ENCODE data around the gene PTK6. TPM values are rescaled to one million over a fixed set of nuclear protein-coding genes. Genes with fewer than 3 reads are reported as not detected.

PTK6 gene
- total RNA-seq, 1 donor from 2014 or later = 0.13 TPM

DNA sequence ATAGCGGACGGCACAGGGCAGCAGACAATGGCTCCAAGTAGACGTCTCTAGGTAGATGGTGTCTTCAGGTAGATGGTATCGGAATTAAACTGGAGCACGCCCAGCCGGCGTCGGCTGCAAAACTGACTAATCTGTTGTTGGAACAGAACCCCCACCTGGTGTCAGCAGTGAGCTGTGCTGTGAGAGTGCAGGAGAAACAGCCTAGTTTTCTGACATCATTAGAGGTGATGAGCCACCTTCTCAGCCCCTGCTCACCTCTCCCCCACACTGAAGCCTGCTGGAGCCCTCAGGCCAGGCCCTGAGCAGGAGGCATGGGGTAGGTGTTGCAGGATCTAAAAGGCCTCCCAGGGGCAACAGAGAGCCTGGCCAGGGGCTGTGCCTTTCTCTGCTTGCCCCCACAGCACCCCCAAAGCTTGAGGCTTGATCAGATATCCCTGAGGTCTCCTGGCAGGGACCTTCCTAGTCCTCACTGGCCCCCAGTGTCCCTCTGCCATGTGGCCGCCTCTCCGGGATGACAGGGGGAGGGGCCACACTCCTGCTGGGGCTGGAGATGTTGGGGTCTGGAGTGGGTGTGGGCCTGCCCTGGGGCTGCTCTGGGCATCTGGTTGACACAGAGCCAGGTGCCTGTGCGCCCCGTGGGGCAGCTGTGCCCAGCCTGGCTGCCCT lies 43.8 kb upstream of the PTK6 start:
- peak; percentile 46 for TF ChIP-seq CTCF (IDR thresholded peaks at IDR 0.05)
- Mint-ChIP-seq H3K27ac (ENCODE audit: unreplicated experiment) (no peak overlapping the region), H3K4me1 (ENCODE audit: unreplicated experiment) (peaks cover 9% of the 10 kb centered on the region), H3K27me3 (ENCODE audit: unreplicated experiment) (no peaks in the 10 kb centered on the region), H3K9me3 (ENCODE audit: unreplicated experiment) (no peaks in the 10 kb centered on the region), H3K36me3 (ENCODE audit: unreplicated experiment) (no peaks in the 10 kb centered on the region), H3K4me3 (ENCODE audit: unreplicated experiment) (no peak overlapping the region)
- DNase-seq (ENCODE audit: extremely low spot score, unreplicated experiment) = no peak

DNA sequence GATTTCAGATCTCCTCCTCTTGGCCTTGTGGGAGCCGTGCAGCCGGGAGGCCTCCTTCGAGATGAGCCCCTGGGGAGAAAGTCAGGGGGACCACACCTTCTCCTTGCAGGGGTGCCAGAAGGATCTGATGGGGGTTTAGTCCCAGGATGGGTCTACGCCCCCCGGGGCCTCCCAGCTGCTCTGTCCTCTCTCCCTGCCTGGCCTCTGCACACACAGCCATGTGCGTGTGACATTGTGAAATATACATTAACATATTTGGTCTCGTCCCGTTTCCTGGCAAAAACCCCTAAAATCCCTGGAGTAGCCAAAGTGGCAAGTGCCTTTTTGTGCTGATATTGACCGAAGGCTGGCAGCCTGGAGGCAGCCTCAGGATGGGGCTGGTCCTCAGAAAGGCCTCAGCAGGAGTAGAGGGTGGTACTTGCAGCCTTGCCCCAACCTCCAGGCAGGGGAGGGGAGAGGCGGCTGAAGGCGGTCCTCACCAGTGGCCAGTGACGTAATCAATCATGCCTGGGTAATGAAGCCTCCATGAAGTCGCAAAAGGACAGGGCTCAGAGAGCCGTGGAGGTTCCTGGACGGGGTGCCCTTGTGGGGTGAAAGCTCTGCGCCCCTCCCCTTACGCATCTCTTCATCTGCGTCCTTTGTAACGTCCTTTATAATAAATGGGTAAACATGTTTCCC lies 42.0 kb upstream of the PTK6 start:
- H3K4me1 Mint-ChIP-seq (ENCODE audit: unreplicated experiment) = peaks cover 18% of the 10 kb centered on the region
- H3K27ac Mint-ChIP-seq (ENCODE audit: unreplicated experiment) = no peak overlapping the region
- no peaks in the 10 kb centered on the region for H3K36me3 Mint-ChIP-seq (ENCODE audit: unreplicated experiment)
- H3K4me3 Mint-ChIP-seq (ENCODE audit: unreplicated experiment) = no peak overlapping the region
- TF ChIP-seq CTCF (IDR thresholded peaks at IDR 0.05) = no peak
- DNase-seq (ENCODE audit: extremely low spot score, unreplicated experiment) = no peak
- no peaks in the 10 kb centered on the region for H3K27me3 Mint-ChIP-seq (ENCODE audit: unreplicated experiment)
- H3K9me3 Mint-ChIP-seq (ENCODE audit: unreplicated experiment) = no peaks in the 10 kb centered on the region

DNA sequence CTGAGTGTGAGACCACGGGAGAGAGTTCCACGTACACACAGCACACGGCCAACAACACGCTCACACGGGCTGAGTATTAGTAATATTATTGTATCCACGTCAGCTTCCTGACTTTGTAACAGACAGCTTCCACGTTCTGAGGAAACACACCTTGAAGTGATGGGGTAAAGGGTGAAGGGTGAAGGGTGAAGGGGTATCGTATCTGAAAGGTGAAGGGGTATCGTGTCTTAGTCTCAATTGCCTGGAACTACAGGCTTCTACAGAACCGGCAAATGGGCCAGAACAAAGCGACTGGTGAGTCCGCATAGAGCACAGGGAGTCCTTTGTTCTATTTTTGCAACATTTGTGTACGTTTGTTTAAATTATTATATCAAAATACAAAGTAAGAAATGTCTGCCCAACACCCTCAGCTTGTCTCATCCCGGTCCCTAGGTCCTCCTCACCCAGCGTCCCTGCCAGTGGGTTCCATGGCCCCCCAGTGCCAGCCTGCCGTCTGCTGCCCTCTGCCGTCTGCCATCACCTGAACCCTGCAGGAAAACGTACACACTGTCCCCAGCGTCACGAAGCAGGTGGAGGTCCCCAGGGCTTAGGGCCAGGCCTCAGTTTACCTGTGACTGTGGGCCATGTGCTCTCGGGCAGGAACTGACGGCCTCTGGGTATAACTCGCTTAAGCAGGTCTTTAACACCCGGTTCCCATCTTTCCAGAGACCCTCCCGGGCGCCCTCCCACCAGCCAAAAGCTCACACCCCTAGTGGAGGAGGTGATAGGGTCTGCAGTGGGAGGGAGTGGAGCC lies 41.2 kb upstream of the PTK6 start:
- Mint-ChIP-seq H3K27ac (ENCODE audit: unreplicated experiment) (no peak overlapping the region), H3K4me1 (ENCODE audit: unreplicated experiment) (peaks cover 21% of the 10 kb centered on the region), H3K4me3 (ENCODE audit: unreplicated experiment) (no peak overlapping the region), H3K27me3 (ENCODE audit: unreplicated experiment) (no peaks in the 10 kb centered on the region), H3K36me3 (ENCODE audit: unreplicated experiment) (no peaks in the 10 kb centered on the region), H3K9me3 (ENCODE audit: unreplicated experiment) (no peaks in the 10 kb centered on the region)
- no peak for DNase-seq (ENCODE audit: extremely low spot score, unreplicated experiment)
- TF ChIP-seq CTCF (IDR thresholded peaks at IDR 0.05) = no peak

GRCh38 chr20:63577317-63577894 lies 40.2 kb upstream of the PTK6 start:
- Mint-ChIP-seq H3K27ac (ENCODE audit: unreplicated experiment) (no peak overlapping the region), H3K9me3 (ENCODE audit: unreplicated experiment) (no peaks in the 10 kb centered on the region), H3K4me3 (ENCODE audit: unreplicated experiment) (no peak overlapping the region), H3K4me1 (ENCODE audit: unreplicated experiment) (peaks cover 15% of the 10 kb centered on the region), H3K36me3 (ENCODE audit: unreplicated experiment) (no peaks in the 10 kb centered on the region), H3K27me3 (ENCODE audit: unreplicated experiment) (no peaks in the 10 kb centered on the region)
- no peak for DNase-seq (ENCODE audit: extremely low spot score, unreplicated experiment)
- TF ChIP-seq CTCF (IDR thresholded peaks at IDR 0.05) = no peak
